Activated CD8-positive, alpha-beta memory T cell treated with anti-CD3 and anti-CD28 coated beads for 48 hours (primary cell): ENCODE data around the gene CAMK1G.

ENCODE experiments used
- DNase-seq, 3 experiments: peaks; one replicate each; pipeline ENCODE4 v3.0.0-alpha.2; 2020; ENCODE audit warnings: low read depth in 2 of 3, low spot score in 2 of 3

The CAMK1G gene

DNA sequence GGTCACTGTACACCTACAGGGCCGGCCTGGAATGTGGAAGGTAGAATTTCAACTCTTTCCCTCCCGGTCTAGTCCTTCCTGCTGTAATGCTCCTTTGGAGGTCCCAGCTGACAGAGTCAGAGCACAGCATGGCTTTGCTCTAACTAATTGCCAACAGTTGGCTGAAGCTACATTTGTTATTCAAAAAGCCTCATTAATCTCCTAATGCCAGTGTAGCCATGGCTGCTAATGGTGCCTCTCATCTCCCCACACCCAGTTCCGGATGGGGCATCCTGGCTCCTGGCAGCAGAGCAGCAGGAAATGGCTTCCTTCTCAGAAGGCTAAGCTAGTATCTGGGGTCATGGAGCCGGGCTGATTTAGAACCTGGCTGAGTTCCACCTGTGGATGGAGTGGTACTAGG, 18.7 kb upstream of the CAMK1G start:
- DNase-seq: no peak

DNA sequence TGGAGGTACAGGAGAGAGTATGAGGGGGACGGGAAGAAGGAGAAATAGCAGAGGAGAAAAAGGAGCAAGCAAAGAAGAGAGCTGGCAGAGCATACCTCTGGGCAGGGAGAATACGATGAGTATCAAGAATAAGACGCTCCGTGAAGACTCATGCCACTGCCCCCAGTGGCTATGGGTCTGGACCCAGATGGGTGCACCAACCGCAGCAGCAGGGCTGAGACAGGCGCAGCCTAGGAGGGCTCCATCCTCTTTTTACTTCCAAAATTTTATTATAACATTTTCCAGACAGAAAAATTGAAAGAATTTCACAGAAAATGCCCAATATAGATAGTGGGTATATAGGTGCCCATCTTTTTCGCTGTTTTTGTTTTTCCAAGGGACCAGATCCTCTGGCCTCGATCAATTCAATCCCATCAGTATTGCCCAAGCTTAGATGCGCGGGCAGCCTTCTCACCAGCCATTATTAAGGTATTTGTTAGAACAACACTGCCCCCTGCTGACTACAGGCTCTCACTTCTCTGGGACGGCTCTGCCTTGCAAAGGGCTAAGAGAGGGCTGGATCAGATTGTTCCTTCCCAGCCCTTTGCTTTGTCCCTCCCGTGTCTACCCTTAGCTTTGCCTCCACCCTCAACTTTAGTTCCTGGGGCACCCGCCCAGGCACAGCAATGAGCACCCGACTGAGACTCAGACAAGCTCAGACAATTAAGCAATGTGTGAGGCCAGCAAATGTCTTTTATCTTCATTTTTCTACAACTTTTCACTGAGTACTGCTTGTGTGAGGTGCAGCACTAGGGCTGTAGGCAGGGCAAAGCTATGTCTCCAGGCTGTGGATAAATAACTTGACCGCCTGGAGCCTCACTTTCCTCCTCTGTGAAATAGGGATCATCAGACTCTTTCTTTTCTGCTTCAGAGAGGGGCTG, 17.5 kb upstream of the CAMK1G start:
- peak; percentile 42 to 61 (median 44) for DNase-seq

DNA sequence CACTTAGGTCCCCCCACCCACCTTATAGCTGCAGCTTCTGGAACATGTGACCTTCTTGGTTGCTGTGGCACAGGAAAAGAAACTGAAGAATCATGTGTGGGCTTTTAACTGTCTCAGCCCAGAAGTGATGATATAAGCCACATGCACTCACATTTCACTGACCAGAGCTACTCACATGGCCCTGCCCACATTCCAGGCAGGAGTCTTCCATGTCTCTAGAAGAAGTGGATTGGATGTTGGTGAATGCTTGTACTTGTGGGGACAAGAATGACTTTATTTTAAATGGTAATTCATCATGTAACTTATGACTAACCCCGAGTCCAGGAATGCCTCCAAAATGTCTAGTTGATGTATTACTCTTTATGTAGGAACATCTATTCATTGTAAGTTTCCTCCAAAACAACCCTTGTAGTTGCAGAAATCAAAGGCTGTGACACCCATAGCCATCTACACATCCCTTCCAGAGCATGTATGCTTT, 15.8 kb upstream of the CAMK1G start:
- no peak for DNase-seq

DNA sequence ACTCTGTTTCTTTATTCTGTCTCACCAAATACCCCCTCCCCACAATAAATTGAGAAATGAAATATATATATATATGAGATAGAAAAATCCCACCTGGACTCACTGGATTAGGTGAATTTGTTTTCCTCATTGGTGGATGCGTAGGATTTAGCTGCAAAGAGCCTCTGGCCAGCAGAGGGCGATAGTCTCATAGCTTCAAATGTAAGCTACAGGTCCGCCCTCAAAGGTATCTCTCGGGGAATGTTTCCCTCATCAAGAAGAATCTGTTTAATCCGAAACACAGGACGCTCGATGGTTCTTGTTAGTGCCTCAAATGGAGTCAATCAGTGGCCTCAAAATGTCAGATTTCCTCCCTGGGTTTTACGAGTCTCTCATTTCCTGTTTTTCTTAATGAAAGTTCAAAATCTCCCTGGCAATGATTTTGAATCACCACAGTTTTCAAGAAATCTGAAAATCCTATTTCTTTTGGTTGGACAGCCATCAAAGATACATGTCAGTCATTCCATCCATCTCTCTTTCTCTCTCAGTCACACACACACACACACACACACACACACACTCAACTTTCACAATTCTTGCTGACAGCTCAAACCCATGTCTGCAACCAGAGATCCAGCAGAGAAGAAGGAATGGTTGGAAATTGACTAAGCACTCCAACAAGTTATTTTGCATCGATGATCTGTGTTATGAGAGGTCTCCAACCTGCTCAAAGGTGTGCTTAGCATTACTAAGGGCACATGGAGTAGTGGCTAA, 13.9 kb upstream of the CAMK1G start:
- DNase-seq: peak; percentile 16 to 62 (median 32)

DNA sequence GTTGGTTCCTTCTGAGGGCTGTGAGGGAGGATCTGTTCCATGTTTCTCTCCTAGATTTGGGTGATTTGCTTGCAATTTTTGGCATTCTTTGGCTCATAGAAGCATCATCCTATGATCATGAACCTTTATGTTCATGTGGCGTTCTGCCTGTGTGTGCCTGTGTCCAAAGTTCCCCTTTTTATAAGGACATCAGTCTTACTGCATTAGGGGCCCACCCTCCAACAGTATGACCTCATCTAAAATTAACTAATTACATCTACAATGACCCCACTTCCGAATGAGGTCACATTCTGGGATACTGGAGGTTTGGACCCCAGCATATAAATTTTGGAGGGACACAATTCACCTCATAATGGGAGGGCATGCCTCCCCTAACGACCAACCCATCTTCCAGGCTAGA, 12.8 kb upstream of the CAMK1G start:
- no peak for DNase-seq

DNA sequence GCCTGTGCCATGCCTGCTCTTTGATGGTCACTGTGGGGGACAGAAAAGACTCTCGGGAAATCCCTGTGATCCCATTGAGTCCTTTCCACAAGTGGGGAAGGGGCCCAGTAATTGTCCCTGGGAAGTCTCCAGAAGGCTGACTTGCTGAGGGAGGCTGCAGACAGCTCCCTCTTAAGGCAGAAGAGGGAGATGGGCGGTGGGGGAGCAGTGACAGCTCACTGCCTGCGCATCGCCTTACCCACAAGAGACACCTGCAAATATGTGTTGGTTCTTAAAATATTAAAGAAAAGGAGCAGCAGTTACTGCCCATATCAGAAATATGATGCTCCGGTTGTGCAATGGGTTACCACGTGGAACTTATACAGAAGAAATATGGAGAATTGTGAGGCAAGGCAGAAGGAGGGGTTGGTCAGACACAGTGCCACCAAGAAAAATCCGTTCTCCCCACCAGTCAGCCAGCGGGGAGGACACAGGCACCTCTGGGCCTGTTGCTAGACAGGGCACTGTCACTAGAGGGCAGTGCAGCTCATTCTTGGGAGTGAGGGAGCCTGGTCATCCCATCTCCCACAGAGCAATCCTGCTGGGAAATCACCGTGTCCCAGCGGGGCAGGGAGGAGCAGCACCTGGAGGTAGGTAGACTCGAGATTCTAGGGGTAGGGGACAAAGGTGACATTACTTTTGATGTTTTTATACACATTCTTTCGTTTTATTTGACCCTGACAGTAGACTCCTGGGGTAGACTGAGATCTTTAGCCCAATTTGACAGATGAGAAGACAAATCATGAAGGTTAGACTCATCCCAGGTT, 6.9 kb upstream of the CAMK1G start:
- peak; percentile 16 to 47 (median 40) for DNase-seq

DNA sequence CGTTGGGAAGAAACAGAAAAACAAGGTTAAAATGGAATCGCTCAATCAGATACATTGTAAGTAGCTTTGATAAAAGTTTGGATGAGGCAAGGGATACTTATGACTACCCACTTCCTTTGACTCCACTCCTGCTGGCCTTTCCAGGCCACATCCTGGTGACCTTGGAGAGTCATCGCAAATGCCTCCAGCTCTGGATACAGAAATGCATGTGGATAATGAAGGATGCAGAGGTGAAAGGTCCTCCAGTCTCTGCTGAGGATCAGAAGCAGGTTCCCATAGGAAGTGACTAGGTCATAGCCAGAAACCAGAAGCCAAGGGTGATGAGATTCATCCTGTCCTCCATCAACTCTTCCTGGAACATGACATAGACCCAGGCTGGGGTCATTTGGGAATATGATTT, 6.2 kb upstream of the CAMK1G start:
- no peak for DNase-seq

DNA sequence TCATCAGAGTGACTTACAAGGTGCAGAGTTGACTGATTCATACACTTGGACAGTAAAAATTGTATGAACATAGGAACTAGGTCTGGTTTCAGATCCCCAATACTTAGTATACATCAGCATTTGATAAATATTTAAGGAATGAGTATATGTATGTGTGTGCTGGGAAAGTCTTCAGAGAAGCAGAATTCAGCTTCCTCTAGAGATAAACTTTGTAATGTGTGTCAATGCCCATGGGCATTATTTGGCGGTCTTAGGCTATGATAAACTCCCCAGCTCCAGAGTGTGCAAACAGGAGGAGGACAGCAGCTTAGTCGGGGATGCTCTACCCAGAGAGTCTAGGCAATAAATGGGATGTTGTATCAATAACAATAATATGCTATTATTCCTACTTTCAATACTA, 2.9 kb upstream of the CAMK1G start:
- DNase-seq: no peak

DNA sequence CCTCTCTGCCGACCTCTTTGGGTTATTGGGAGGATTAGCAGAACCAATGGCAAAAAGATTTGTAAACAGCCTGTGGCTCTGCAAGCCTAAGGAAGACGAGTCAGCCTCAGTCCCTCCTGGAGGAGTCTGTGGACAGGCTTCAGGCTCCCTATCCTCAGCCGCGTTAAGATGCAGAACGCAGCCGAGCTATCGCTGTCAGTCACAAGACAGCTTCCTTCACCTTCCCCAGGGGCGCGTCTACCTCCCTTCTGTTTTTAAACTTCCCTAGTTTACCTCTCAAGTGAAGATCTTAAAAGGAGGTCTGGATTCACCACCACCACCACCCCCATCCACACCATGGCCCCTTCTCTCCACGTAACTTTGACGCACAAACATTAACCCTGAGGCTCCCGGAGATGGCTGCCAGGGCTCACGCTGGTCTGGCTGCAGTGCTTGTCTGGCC, 738 bp downstream of the CAMK1G start:
- no peak for DNase-seq

DNA sequence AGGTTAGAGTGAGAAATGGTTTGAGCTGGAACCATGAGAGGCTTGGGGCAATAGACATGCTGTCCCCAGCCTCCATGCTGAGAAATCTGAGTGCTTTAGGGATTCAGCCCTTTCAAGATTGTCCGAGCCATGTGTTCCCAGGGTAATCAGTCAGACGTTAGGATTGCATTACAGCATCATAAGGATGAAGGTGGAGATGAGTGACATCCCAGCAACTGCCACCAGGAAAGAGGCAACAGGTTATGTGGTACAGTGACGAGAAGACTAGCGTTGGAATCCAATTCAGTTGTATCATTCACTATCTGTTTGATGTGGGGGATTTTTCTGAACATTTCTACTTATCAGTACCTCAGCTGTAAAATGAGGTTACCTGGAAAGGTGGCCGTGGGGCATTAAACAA, 1.7 kb downstream of the CAMK1G start:
- no peak for DNase-seq

DNA sequence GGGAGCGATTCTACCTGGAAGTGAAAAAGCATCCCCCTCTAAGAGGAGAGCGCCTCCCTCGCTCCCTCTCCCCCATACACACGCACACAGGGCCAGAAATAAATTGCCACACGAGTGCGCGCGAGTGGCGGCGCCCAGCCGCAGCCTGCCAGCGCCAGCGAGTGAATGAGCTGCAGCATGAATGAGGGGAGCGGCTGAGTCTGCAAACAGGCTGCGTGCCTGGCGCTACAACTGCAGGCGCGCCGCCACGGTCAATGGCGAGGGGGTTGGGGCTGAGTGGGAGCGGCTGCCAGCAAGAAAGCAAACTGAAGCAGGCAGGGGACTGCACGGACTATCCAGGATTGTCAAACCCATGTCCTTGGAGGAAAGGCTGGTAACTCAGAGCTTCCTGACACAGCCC, 2.2 kb downstream of the CAMK1G start:
- DNase-seq: no peak

DNA sequence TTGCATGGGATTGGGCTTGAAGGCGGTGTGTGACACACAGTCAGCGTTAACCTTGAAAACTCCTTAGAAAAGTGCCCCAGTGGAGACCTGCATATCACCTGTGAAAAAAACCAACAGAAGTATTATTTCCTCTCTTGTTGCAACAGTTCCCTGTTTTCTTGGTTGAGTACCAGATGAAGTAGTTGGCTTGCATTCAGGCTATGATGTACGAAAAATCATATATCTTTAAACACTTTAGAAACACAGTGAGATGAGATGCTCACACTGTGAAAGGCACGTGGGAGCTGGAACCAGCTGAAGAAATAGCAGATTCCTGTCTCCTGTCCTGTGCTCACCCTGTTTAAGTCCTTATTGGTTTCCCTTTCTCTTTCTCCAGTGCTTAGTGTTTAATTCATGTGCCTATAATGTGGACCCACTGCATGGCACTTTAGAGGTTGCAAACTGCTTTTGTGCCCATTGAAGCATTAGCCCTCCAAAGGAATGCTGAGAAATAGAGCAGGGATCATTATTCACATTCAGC, 2.8 kb downstream of the CAMK1G start:
- DNase-seq: no peak

DNA sequence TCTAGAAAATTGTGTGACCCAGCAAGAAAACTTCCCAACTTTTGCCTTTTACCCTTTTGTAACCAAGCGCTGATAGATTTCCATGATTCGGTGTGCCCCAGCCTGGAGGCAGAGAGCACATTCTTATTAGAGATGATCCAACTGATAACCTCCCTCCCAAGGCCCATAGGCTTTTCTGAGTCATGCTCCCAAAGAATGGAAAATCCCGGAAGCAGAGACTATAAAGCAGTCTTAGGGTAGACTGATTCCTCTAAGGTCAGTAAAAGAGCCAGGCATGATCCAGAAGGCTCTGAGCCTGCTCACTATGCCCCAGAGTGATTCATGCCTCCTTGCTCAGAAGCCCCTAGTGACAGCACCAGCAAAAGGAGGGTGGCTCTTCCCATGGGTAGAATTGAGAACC, 4.3 kb downstream of the CAMK1G start:
- no peak for DNase-seq

DNA sequence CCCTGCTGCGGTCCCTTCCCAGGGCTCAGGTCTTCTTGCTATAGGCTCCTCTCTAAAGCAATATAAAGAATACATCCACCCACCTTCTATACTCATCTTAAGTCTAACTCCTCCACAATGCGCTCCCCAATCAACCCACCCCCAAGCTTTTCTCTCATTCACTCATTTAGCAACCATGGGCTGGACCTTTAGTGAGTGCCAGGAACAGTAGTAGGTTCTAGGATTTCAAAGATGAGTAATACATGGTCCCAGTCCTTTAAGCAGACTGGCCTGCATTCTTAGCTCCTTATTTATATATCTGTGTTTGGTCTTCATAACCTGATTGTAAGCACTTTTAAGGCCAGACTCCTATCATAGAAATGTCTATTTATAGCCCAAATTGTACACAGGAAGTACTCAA, 5.9 kb downstream of the CAMK1G start:
- no peak for DNase-seq

DNA sequence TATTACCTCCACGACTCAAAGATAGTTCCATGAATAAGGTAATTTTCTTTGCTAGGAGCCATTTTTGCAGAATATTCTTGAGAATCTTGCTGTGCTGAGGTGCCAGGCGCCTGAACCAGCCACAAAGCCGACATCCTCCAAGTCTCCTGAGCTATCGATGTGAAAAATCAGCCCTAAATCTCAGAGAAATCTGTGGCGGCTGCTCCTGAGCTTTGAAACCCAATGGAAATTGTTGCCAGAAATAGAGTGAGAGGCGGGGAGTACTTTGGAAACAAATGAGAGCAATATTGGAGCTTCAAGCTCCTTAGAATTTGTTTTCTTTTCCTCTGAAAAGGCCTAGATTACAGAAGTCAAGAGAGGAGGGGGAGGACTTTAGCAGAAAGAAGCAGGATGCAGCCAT, 6.3 kb downstream of the CAMK1G start:
- no peak for DNase-seq

DNA sequence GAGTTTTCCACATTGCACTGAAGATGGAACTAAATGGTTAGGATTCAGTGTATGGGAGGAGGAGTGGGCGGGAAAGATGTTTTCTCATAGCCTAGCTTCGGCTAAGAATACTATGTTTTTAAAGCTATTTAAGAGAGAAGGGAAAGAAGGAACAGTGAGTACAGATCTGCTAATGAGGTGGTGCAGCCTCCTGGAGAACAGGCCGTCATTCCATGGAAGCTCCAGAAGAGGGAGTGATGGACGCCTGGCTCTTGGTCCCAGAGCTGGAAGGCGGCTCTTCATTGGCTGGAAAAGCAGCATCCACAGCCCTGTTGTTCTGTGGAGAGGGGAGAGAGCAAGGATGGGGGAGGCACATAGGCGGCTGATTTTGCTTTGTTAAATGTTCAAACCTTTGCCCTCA, 6.9 kb downstream of the CAMK1G start:
- no peak for DNase-seq

DNA sequence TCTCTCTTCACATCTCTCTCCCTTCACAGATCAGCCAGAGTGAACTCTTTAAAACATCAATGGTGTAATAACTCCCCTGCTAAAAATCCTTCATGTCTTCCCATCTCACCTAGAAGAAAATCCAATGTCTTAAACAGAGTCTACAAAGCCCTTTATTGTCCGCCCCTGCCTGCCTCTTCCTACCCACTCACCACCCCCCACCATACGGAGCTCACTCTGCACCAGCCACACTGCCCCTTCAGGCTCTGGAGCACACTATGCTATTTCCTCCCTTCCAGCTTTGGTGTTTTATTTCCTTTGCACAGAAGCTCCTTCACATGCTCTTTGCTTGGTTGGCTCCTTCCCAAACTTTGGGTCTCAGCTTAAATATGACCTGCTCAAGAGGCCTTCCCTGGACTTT, 10.2 kb downstream of the CAMK1G start:
- no peak for DNase-seq

DNA sequence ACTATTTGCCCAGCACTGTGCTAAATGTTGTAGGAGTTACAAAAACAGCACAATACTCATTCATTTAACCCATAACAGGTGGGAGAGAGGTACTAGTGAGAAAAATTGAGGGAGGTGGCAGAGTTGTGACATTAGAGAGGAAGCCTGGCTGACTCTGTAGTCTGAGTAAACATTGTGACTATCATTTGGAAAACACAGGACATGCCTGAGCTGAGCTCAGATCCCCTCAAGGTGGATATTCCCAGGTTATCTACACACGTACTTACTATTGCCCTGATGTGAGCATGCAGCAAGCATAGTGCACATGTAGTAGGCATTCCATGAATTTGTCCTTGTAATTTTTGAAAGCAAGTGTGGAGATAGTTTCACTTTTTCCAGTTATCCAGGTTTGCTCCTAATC, 10.9 kb downstream of the CAMK1G start:
- no peak for DNase-seq

DNA sequence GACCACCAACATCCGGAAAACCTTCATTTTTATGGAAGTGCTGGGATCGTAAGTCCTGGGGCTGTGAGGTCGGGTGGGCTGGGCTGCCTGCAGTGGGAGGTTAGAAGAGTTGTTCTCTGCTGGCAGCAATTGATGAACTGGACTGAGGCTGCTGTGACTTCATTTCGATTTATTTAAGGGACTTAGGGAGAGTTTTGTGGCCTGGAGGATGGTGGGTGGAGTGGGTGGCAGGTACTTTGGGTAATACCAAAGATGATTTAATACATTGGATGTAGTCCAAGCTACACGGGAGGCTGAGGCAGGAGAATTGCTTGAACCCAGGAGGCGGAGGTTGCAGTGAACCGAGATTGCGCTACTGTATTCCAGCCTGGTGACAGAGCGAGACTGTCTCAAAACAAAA, 11.5 kb downstream of the CAMK1G start:
- no peak for DNase-seq

DNA sequence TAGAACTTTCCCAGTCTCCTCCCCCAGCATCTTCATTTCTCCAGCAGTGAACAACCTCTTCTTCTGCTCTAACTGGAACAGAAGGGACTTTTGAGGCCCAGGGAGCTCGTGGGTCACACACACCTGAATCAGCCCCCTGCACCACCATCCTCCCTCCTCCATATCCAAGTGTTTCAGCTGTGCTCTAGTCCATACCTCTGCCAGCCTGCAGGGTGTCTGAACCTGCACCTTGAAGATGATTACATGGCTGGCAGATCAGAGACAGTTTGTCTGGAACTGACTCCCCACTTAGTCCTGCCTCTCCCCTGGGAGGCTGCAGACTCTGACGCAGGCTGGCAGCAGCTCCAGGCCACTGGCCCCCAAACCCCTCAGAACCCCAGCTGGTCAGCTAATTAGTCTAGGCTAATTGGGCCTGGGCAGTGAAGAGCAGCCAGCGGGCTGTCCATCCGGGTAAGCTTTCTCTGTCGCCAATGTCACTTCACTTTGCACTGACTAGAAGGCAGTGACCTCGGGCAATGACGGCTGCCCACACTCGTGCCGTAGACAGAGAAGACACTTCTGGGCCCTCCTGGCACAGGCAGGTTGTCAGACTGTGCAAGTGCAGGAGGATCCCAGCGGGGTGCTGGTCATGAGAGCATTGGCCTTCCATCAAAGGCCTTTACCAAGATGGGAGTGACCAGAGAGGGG, 12.2 kb downstream of the CAMK1G start:
- no peak for DNase-seq

DNA sequence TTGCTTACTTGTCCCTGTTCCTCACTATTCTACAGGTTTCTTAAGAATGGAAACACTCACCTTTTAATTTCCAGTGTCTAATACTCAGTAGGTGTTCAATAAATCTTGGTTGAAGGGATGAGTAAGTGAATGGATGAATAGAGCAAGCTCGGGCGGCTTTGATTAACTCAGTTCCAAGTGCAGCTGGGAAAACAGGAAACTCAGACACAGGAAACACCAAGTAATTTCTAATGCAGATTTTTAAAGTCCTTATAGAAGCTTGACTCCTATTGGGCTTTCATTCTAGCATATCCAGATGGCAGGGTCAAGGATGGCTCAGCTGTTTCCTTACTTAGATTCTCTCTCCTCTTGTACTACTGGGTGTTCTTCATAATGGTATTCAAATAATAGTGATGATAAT, 14.0 kb downstream of the CAMK1G start:
- no peak for DNase-seq
